OCI-LY7 (cell line): ENCODE data around the gene PRMT2.

Experiments
- EZH2phosphoT487 ChIP-seq: fragments of 200-600 bp; sonication (generic); IDR thresholded peaks from 2 replicates; pipeline ENCODE4 v1.6.1; 2018; ENCODE audit warnings: low read depth, borderline replicate concordance, mild to moderate bottlenecking, mixed run types, antibody characterized with exemption, low read length, moderate library complexity, mixed read lengths
- TF ChIP-seq, protein P1 (sequence below): fragments of 200-600 bp; sonication (generic); conservative IDR thresholded peaks from 2 replicates; pipeline ENCODE4 v1.5.1; 2014; ENCODE audit warnings: mild to moderate bottlenecking, antibody characterized with exemption, low read length, moderate library complexity, mixed read lengths

DNA sequence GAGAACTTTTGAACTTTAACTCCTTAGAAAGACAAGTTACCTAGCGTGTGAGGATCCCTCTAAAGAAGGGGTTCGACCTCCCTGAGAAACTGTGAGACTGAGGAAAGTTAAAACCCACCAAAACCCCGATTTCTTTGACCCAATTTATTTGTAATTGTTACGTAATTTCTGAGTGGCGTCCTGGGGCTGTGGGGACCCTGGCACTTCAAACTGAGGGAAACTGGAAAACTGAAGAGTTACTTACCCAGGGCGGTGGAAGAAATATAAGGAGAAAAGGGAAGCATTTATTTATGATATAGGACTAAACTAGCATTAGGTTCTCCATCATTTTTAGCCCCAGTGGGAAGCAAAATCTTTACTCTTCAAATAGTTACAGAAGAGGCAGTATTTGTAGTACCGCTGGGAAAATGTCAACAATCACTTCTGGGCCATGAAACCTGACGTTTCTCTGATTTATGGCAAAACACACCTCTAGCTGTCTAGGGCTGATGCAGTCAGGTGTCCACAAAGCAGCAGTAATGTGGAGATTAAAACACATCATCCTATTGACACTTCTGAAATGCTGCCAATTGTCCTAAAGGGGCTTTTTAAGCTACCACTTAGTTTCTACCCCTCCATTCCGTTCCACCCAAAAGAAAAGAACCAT is 31.0 kb upstream of the PRMT2 start:
- TF ChIP-seq, protein P1, sequence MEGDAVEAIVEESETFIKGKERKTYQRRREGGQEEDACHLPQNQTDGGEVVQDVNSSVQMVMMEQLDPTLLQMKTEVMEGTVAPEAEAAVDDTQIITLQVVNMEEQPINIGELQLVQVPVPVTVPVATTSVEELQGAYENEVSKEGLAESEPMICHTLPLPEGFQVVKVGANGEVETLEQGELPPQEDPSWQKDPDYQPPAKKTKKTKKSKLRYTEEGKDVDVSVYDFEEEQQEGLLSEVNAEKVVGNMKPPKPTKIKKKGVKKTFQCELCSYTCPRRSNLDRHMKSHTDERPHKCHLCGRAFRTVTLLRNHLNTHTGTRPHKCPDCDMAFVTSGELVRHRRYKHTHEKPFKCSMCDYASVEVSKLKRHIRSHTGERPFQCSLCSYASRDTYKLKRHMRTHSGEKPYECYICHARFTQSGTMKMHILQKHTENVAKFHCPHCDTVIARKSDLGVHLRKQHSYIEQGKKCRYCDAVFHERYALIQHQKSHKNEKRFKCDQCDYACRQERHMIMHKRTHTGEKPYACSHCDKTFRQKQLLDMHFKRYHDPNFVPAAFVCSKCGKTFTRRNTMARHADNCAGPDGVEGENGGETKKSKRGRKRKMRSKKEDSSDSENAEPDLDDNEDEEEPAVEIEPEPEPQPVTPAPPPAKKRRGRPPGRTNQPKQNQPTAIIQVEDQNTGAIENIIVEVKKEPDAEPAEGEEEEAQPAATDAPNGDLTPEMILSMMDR, result no peak
- no peak for TF ChIP-seq EZH2phosphoT487
